Panc1 (cell line): Measurements from ENCODE around the gene HSF2BP. TPM values are rescaled to one million over a fixed set of nuclear protein-coding genes. Genes with fewer than 3 reads are reported as not detected.

Experiments
- ATAC-seq: fragments of 200-7000 bp; cut with Tn5 transposase; 2 replicates; pipeline ENCODE4 v1.9.1; 2020; ENCODE audit warnings: mild to moderate bottlenecking, moderate library complexity
- BruUV-seq: library from RNA; stranded (reverse); fragments of 400-500 nt; replicated peaks from 2 replicates; lab custom pipeline; 2021; lab: Mats Ljungman, UMichigan
- CTCF ChIA-PET: fragments of 300-600 bp; sonication (Branson Sonifier 250); formaldehyde crosslinking; loops from one replicate; lab custom pipeline; 2022; ENCODE audit warnings: antibody characterized with exemption; lab: Charles Lee
- POLR2A ChIA-PET: fragments of 300-600 bp; sonication (Branson Sonifier 250); formaldehyde crosslinking; loops from one replicate; lab custom pipeline; 2022; ENCODE audit warnings: antibody characterized with exemption; lab: Charles Lee
- DNase-seq: peaks from one replicate; pipeline ENCODE4 v3.0.0-alpha.2; 2010; ENCODE audit warnings: low read depth, low spot score
- H3K27ac ChIP-seq: 2 replicates; pipeline ENCODE4 v1.5.1; 2011; ENCODE audit warnings: mild to moderate bottlenecking, low read length, inconsistent platforms
- H3K27me3 ChIP-seq: fragments of 200-500 bp; sonication (Bioruptor generic); 2 replicates; pipeline ENCODE4 v1.6.0; 2014; ENCODE audit warnings: low read length, inconsistent platforms; ENCODE audit not compliant: control insufficient read depth, insufficient read depth
- H3K36me3 ChIP-seq: fragments of 200-500 bp; sonication (Bioruptor generic); 2 replicates; pipeline ENCODE4 v1.5.1; 2014; ENCODE audit warnings: inconsistent platforms, mild to moderate bottlenecking, low read length, moderate library complexity; ENCODE audit not compliant: control insufficient read depth, insufficient read depth
- H3K4me1 ChIP-seq: 2 replicates; pipeline ENCODE4 v1.5.1; 2011; ENCODE audit warnings: inconsistent platforms, mild to moderate bottlenecking, low read length, moderate library complexity; ENCODE audit not compliant: control insufficient read depth, insufficient read depth
- H3K4me3 ChIP-seq, 2 experiments: 2 replicates each; pipeline ENCODE4 v1.5.1; 2011 to 2012; ENCODE audit warnings: low read depth in 2 of 2, low read length in 2 of 2, mild to moderate bottlenecking in 2 of 2, inconsistent platforms in 1 of 2, moderate library complexity in 1 of 2
- H3K9me3 ChIP-seq: fragments of 200-500 bp; sonication (Bioruptor generic); 2 replicates; pipeline ENCODE4 v1.5.1; 2014; ENCODE audit warnings: low read depth, mild to moderate bottlenecking, inconsistent platforms, low read length, moderate library complexity; ENCODE audit not compliant: control insufficient read depth, insufficient read depth
- CTCF ChIP-seq: fragments of 450-650 bp; IDR thresholded peaks from 2 replicates; pipeline ENCODE4 v1.5.1; 2017; ENCODE audit warnings: mild to moderate bottlenecking
- POLR2AphosphoS5 ChIP-seq: IDR thresholded peaks from 2 replicates; pipeline ENCODE4 v1.6.1; 2012; ENCODE audit warnings: mild to moderate bottlenecking, low read depth, low read length, moderate library complexity
- REST ChIP-seq, 2 experiments: IDR thresholded peaks; 2 replicates each; pipeline ENCODE4 v1.6.1; 2011 to 2012; ENCODE audit warnings: low read depth in 2 of 2, control low read depth in 1 of 2, low read length in 1 of 2, mild to moderate bottlenecking in 1 of 2, moderate library complexity in 1 of 2; ENCODE audit not compliant: insufficient read depth in 1 of 2
- SIN3A ChIP-seq: IDR thresholded peaks from 2 replicates; pipeline ENCODE4 v1.6.1; 2012; ENCODE audit warnings: low read depth, mild to moderate bottlenecking, low read length, moderate library complexity, borderline replicate concordance; ENCODE audit not compliant: insufficient read depth
- TCF7L2 ChIP-seq: IDR thresholded peaks from 2 replicates; pipeline ENCODE4 v1.6.1; 2011; ENCODE audit warnings: mild to moderate bottlenecking, low read depth, low read length, inconsistent platforms
- in situ Hi-C: cut with HindIII; loops from 2 replicates; pipeline ENCODE4 v1.10.0; 2016; ENCODE audit warnings: low sequenced_read_pairs, low pct_unique_long_range_greater_than_20kb
- intact Hi-C: fragments of 100-400 bp; cut with micrococcal nuclease; formaldehyde crosslinking; loops from one replicate; pipeline ENCODE4 v1.10.0; 2022; ENCODE audit not compliant: unreplicated experiment
- total RNA-seq: library from RNA; stranded (reverse); gene quantifications from one replicate; pipeline ENCODE4 v1.2.1, GENCODE V29; 2021; ENCODE audit not compliant: unreplicated experiment

HSF2BP gene
- total RNA-seq, 1 experiment from 2014 or later: 4.2 TPM

GRCh38 chr21:43688906-43689305, 29.6 kb upstream of the HSF2BP start:
- Histone ChIP-seq H3K9me3 (no peaks in the 10 kb centered on the region), H3K4me3 (no peak overlapping the region), H3K27ac (no peak overlapping the region), H3K36me3 (peaks cover 3% of the 10 kb centered on the region), H3K4me1 (no peaks in the 10 kb centered on the region), H3K27me3 (no peaks in the 10 kb centered on the region)
- BruUV-seq: no TSS peak
- intact Hi-C loops: no loop called here
- no peak for TF ChIP-seq POLR2AphosphoS5
- TF ChIP-seq SIN3A: no peak
- TF ChIP-seq TCF7L2: no peak
- no peak for TF ChIP-seq CTCF
- no peak for TF ChIP-seq REST (IDR thresholded peaks at IDR 0.05; ENCODE audit: insufficient read depth in 1 of 2, low read depth in 2 of 2, low read length in 1 of 2)
- ATAC-seq: no peak
- ChIA-PET CTCF (no interaction called here), POLR2A (interaction anchor here (0.6 kb wide), 1 partner anchor 19 kb away, joined by 3 read pairs; no protein-coding TSS in a partner anchor)
- in situ Hi-C loops: no loop called here
- DNase-seq: no peak

- Histone ChIP-seq H3K27ac (no peak overlapping the region), H3K4me3 (no peak overlapping the region), H3K27me3 (no peaks in the 10 kb centered on the region), H3K36me3 (peaks cover 3% of the 10 kb centered on the region), H3K9me3 (no peaks in the 10 kb centered on the region), H3K4me1 (no peaks in the 10 kb centered on the region)
- ATAC-seq: no peak
- POLR2A ChIA-PET: interaction anchor here (0.6 kb wide), 1 partner anchor 18 kb away, joined by 3 read pairs; no protein-coding TSS in a partner anchor
- no TSS peak for BruUV-seq
- in situ Hi-C loops (no loop called here), intact Hi-C loops (no loop called here)
- DNase-seq: no peak
- TF ChIP-seq REST (IDR thresholded peaks at IDR 0.05; ENCODE audit: insufficient read depth in 1 of 2, low read depth in 2 of 2, low read length in 1 of 2): no peak
- TF ChIP-seq TCF7L2: no peak
- TF ChIP-seq POLR2AphosphoS5: no peak
- no peak for TF ChIP-seq CTCF
- no peak for TF ChIP-seq SIN3A
- CTCF ChIA-PET: no interaction called here
Observed at GRCh38 chr21:43687566-43688399, 28.5 kb upstream of the HSF2BP start.
